GM19467 (cell line): ENCODE results near the gene B3GNT3.
"Not testable (repeated sequence)": the region's sequence is repeated elsewhere in the genome, so short reads cannot be mapped to it uniquely, and the experiment has no call there.

Experiments
- ATAC-seq: cut with Tn5 transposase; IDR thresholded peaks from one replicate; pipeline ENCODE4 v1.9.1; 2021; ENCODE audit warnings: mild to moderate bottlenecking, moderate library complexity; ENCODE audit not compliant: unreplicated experiment

The B3GNT3 gene

GRCh38 chr19:17796013-17796837 is 1.3 kb downstream of the B3GNT3 start:
- no peak for ATAC-seq

- no peak for ATAC-seq
Observed at GRCh38 chr19:17796838-17797423, 2.0 kb downstream of the B3GNT3 start.

- no peak for ATAC-seq
Observed at GRCh38 chr19:17797424-17798201, 2.7 kb downstream of the B3GNT3 start.

GRCh38 chr19:17798599-17798998 is 3.7 kb downstream of the B3GNT3 start:
- not testable (repeated sequence) for ATAC-seq

- no peak for ATAC-seq
Observed at GRCh38 chr19:17802137-17802858, 7.4 kb downstream of the B3GNT3 start.

- ATAC-seq, result no peak
Observed at GRCh38 chr19:17803264-17803896, 8.4 kb downstream of the B3GNT3 start.

GRCh38 chr19:17805427-17805826 is 10.5 kb downstream of the B3GNT3 start:
- ATAC-seq, result no peak

- ATAC-seq, result no peak
Observed at GRCh38 chr19:17806945-17807344, 12.0 kb downstream of the B3GNT3 start.

GRCh38 chr19:17807731-17808316 is 12.9 kb downstream of the B3GNT3 start:
- ATAC-seq, result no peak

- ATAC-seq, result no peak
Observed at GRCh38 chr19:17811103-17811502, 16.2 kb downstream of the B3GNT3 start.

GRCh38 chr19:17811681-17812080 is 16.7 kb downstream of the B3GNT3 start:
- ATAC-seq, result no peak

GRCh38 chr19:17812099-17812498 is 17.2 kb downstream of the B3GNT3 start:
- ATAC-seq, result no peak

GRCh38 chr19:17817668-17818363 is 22.9 kb downstream of the B3GNT3 start:
- ATAC-seq, result no peak

GRCh38 chr19:17821190-17821589 is 26.3 kb downstream of the B3GNT3 start, which contains the start of gene INSL3:
INSL3 (minus strand) TSS chr19:17821519; CDS start chr19:17821506, 13 bp downstream.
- ATAC-seq, result no peak

- no peak for ATAC-seq
Observed at GRCh38 chr19:17824339-17824738, 29.4 kb downstream of the B3GNT3 start.

GRCh38 chr19:17826508-17827056 is 31.6 kb downstream of the B3GNT3 start:
- no peak for ATAC-seq

- ATAC-seq, result no peak
Observed at GRCh38 chr19:17829855-17830566, 35.1 kb downstream of the B3GNT3 start.

- no peak for ATAC-seq
Observed at GRCh38 chr19:17830567-17831418, 35.9 kb downstream of the B3GNT3 start.
